Ishikawa (cell line): ENCODE results near the gene CEND1.

ENCODE experiments used
- CEBPB ChIP-seq: IDR thresholded peaks from 2 replicates; pipeline ENCODE4 v1.6.1; 2012
- CREB1 ChIP-seq: IDR thresholded peaks from 2 replicates; pipeline ENCODE4 v1.6.1; 2012; ENCODE audit warnings: low read depth
- EGR1 ChIP-seq: IDR thresholded peaks from 2 replicates; pipeline ENCODE4 v1.6.1; 2012
- EP300 ChIP-seq: IDR thresholded peaks from 2 replicates; pipeline ENCODE4 v1.6.1; 2012; ENCODE audit warnings: borderline replicate concordance
- FOXM1 ChIP-seq: IDR thresholded peaks from 2 replicates; pipeline ENCODE4 v1.6.1; 2012; ENCODE audit warnings: low read depth, borderline replicate concordance
- NFIC ChIP-seq: IDR thresholded peaks from 2 replicates; pipeline ENCODE4 v1.6.1; 2012
- RAD21 ChIP-seq: IDR thresholded peaks from 2 replicates; pipeline ENCODE4 v1.6.1; 2012; ENCODE audit warnings: low read depth
- TAF1 ChIP-seq: IDR thresholded peaks from 2 replicates; pipeline ENCODE4 v1.6.1; 2012; ENCODE audit warnings: low read depth, mild to moderate bottlenecking
- TCF12 ChIP-seq: IDR thresholded peaks from 2 replicates; pipeline ENCODE4 v1.6.1; 2012; ENCODE audit warnings: low read depth
- TEAD4 ChIP-seq: IDR thresholded peaks from 2 replicates; pipeline ENCODE4 v1.6.1; 2012
- YY1 ChIP-seq: IDR thresholded peaks from 2 replicates; pipeline ENCODE4 v1.6.1; 2012; ENCODE audit warnings: low read depth
- ZBTB7A ChIP-seq: IDR thresholded peaks from 2 replicates; pipeline ENCODE4 v1.6.1; 2012; ENCODE audit warnings: low read depth
- TF ChIP-seq, protein P1 (sequence below): IDR thresholded peaks from 2 replicates; pipeline ENCODE4 v1.6.1; 2012
- TF ChIP-seq, protein P2 (sequence below): IDR thresholded peaks from 2 replicates; pipeline ENCODE4 v1.6.1; 2012; ENCODE audit warnings: low read depth, mild to moderate bottlenecking
- TF ChIP-seq, protein P3 (sequence below): IDR thresholded peaks from 2 replicates; pipeline ENCODE4 v1.6.1; 2012

The CEND1 gene

DNA sequence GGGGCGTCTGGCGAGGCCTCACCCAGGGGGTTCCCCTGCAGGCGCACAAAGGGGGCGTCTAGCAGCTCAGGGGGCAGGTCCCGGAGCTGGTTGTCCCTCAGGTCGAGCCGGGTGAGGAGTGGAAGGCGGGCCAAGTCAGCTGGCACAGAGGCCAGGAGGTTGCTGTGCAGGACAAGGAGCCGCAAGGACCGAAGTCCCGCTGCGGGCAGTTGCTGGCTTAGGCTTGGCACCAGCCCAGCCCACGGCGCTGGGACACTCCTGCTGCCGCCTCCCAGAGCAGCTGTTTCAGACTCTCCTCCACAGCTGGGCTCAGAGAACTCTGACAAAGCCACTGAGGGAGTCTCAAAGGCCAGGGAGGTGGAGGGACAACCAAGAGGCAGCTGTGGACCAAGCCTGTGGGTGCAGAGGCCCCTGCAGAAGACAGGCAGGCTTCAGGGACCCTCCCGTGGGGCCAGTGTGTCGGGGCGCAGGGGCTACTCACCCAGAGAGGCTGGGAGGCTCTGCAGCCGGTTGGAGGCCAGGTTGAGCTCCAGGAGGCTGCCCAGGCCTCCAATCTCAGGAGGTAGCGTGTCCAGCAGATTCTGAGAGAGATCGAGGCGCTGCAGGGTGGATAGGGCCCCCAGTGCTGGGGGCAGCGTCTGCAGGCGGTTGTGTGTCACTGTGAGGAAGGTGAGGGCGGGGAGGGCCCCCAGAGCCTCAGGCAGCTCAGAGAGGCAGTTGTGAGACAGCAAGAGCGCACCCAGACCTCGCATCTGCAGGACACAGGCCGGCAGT is 13.0 kb upstream of the CEND1 start:
- TF ChIP-seq TCF12: no peak
- TF ChIP-seq CEBPB: no peak
- TF ChIP-seq EP300: no peak
- TF ChIP-seq YY1: no peak
- TF ChIP-seq, protein P1, sequence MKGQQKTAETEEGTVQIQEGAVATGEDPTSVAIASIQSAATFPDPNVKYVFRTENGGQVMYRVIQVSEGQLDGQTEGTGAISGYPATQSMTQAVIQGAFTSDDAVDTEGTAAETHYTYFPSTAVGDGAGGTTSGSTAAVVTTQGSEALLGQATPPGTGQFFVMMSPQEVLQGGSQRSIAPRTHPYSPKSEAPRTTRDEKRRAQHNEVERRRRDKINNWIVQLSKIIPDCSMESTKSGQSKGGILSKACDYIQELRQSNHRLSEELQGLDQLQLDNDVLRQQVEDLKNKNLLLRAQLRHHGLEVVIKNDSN: no peak
- no peak for TF ChIP-seq RAD21
- no peak for TF ChIP-seq NFIC
- no peak for TF ChIP-seq TEAD4
- TF ChIP-seq, protein P2, sequence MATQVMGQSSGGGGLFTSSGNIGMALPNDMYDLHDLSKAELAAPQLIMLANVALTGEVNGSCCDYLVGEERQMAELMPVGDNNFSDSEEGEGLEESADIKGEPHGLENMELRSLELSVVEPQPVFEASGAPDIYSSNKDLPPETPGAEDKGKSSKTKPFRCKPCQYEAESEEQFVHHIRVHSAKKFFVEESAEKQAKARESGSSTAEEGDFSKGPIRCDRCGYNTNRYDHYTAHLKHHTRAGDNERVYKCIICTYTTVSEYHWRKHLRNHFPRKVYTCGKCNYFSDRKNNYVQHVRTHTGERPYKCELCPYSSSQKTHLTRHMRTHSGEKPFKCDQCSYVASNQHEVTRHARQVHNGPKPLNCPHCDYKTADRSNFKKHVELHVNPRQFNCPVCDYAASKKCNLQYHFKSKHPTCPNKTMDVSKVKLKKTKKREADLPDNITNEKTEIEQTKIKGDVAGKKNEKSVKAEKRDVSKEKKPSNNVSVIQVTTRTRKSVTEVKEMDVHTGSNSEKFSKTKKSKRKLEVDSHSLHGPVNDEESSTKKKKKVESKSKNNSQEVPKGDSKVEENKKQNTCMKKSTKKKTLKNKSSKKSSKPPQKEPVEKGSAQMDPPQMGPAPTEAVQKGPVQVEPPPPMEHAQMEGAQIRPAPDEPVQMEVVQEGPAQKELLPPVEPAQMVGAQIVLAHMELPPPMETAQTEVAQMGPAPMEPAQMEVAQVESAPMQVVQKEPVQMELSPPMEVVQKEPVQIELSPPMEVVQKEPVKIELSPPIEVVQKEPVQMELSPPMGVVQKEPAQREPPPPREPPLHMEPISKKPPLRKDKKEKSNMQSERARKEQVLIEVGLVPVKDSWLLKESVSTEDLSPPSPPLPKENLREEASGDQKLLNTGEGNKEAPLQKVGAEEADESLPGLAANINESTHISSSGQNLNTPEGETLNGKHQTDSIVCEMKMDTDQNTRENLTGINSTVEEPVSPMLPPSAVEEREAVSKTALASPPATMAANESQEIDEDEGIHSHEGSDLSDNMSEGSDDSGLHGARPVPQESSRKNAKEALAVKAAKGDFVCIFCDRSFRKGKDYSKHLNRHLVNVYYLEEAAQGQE: no peak
- TF ChIP-seq, protein P3, sequence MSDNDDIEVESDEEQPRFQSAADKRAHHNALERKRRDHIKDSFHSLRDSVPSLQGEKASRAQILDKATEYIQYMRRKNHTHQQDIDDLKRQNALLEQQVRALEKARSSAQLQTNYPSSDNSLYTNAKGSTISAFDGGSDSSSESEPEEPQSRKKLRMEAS: no peak
- no peak for TF ChIP-seq TAF1
- no peak for TF ChIP-seq CREB1
- TF ChIP-seq EGR1: no peak
- no peak for TF ChIP-seq FOXM1
- TF ChIP-seq ZBTB7A: no peak

DNA sequence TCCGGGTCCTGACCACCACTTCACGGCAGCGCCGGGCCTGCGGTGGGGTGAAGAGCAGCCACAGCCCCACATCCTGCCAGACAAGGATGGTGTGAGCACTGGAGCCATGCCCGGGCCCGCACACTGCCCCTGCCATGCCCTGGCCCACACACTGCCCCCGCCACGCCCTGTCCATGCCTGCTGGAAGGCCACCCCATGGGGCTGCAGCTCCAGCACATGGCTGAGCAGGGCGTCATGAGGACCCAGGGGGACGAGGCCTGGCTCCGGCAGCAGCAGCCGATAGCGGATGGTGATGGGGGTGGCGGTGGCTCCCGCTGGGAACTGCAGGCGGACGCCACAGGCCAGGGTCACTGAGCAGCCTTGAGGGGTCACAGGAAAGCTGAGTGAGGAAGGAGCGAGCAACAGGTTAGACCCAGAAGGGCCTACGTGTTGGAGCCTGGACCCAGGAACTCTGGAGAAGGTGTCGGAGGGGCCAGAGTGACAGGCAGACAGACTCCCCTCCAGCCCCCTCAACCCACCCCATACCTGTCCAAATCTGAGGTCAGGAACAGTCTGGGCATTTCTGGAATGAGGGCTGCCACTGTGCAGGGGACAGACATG is 12.2 kb upstream of the CEND1 start:
- TF ChIP-seq TEAD4 (no peak), CEBPB (no peak), TAF1 (no peak), CREB1 (no peak), EGR1 (no peak), NFIC (no peak)
- TF ChIP-seq, protein P2: no peak
- TF ChIP-seq, protein P1: no peak
- TF ChIP-seq, protein P3: no peak

GRCh38 chr11:801097-801780 is 11.3 kb upstream of the CEND1 start:
- TF ChIP-seq, protein P3: no peak
- no peak for TF ChIP-seq CREB1
- TF ChIP-seq RAD21: no peak
- TF ChIP-seq, protein P2: no peak

GRCh38 chr11:800473-800872 is 10.6 kb upstream of the CEND1 start:
- TF ChIP-seq, protein P1: no peak
- TF ChIP-seq, protein P3: no peak
- TF ChIP-seq TCF12: no peak
- TF ChIP-seq TEAD4: no peak
- TF ChIP-seq, protein P2: no peak
- TF ChIP-seq RAD21: no peak
- no peak for TF ChIP-seq TAF1
- no peak for TF ChIP-seq EP300
- TF ChIP-seq NFIC: no peak
- TF ChIP-seq EGR1: no peak
- no peak for TF ChIP-seq CEBPB
- TF ChIP-seq YY1: no peak
- TF ChIP-seq FOXM1: no peak
- no peak for TF ChIP-seq CREB1
- no peak for TF ChIP-seq ZBTB7A
